SK-N-SH (cell line): ENCODE data around the gene TMEM151A. TPM values are rescaled to one million over a fixed set of nuclear protein-coding genes. Genes with fewer than 3 reads are reported as not detected.
A peak's percentile ranks its signal among the peaks of the same experiment; 100 is the strongest.

Source experiments
- CTCF ChIA-PET: fragments of 300-600, 350-600 bp; formaldehyde crosslinking; extraction: SDS; loops from one replicate; lab custom pipeline; 2021; lab: Yijun Ruan, JAX
- POLR2A ChIA-PET: fragments of 350-600 bp; sonication (Branson Sonifier 250); formaldehyde crosslinking; extraction: SDS; loops from one replicate; lab custom pipeline; 2020; ENCODE audit warnings: antibody characterized with exemption, inconsistent platforms; lab: Yijun Ruan, JAX
- DNase-seq: peaks from one replicate; pipeline ENCODE4 v3.0.0; 2012
- H2AFZ ChIP-seq: fragments of 200-600 bp; sonication (generic); 2 replicates; pipeline ENCODE4 v1.8.1; 2016; ENCODE audit warnings: antibody characterized with exemption, mild to moderate bottlenecking, low read depth
- H3F3A ChIP-seq: fragments of 200-600 bp; sonication (generic); replicated peaks from 2 replicates; pipeline ENCODE3; 2016; ENCODE audit warnings: antibody characterized with exemption, mild to moderate bottlenecking; ENCODE audit not compliant: insufficient read depth
- H3K27ac ChIP-seq, 2 experiments: fragments of 200-500 bp in 1 of 2; fragments of 200-600 bp in 1 of 2; sonication (Bioruptor generic) in 1 of 2; sonication (generic), shearing (Covaris generic) in 1 of 2; 2 replicates each; pipeline versions ENCODE4 v1.5.1 to v1.6.1; 2014 to 2016; ENCODE audit warnings: low read depth in 2 of 2, inconsistent platforms in 1 of 2, low read length in 1 of 2, mild to moderate bottlenecking in 1 of 2, mixed read lengths in 1 of 2
- H3K27me3 ChIP-seq: fragments of 200-600 bp; sonication (generic), shearing (Covaris generic); 2 replicates; pipeline ENCODE4 v1.6.1; 2016; ENCODE audit warnings: mixed run types; ENCODE audit not compliant: insufficient read depth
- H3K36me3 ChIP-seq, 2 experiments: fragments of 200-500 bp in 1 of 2; fragments of 200-600 bp in 1 of 2; sonication (Bioruptor generic) in 1 of 2; sonication (generic) in 1 of 2; replicated peaks in 1 of 2; 2 replicates each; pipeline versions ENCODE3 to v1.5.1; 2014 to 2016; ENCODE audit warnings: low read length in 1 of 2, mild to moderate bottlenecking in 1 of 2; ENCODE audit not compliant: insufficient read depth in 2 of 2, control insufficient read depth in 1 of 2
- H3K4me1 ChIP-seq, 2 experiments: fragments of 200-500 bp in 1 of 2; fragments of 200-600 bp in 1 of 2; sonication (Bioruptor generic) in 1 of 2; sonication (generic), shearing (Covaris generic) in 1 of 2; 2 replicates each; pipeline versions ENCODE4 v1.5.1 to v1.6.1; 2014 to 2016; ENCODE audit warnings: low read depth in 1 of 2, low read length in 1 of 2, mixed run types in 1 of 2; ENCODE audit not compliant: insufficient read depth in 2 of 2, control insufficient read depth in 1 of 2
- H3K4me2 ChIP-seq: fragments of 200-600 bp; sonication (generic), shearing (Covaris generic); 2 replicates; pipeline ENCODE4 v1.6.1; 2017; ENCODE audit warnings: mixed run types
- H3K4me3 ChIP-seq, 2 experiments: fragments of 200-500 bp in 1 of 2; fragments of 200-600 bp in 1 of 2; sonication (Bioruptor generic) in 1 of 2; sonication (generic), shearing (Covaris generic) in 1 of 2; 2 replicates each; pipeline versions ENCODE4 v1.5.1 to v1.8.1; 2014 to 2016; ENCODE audit warnings: low read depth in 2 of 2, inconsistent platforms in 1 of 2, low read length in 1 of 2, mild to moderate bottlenecking in 1 of 2, mixed read lengths in 1 of 2, moderate library complexity in 1 of 2
- H3K79me2 ChIP-seq: fragments of 200-600 bp; sonication (generic); 2 replicates; pipeline ENCODE4 v1.8.1; 2017; ENCODE audit warnings: mild to moderate bottlenecking; ENCODE audit not compliant: insufficient read depth
- H3K9ac ChIP-seq: fragments of 200-600 bp; sonication (generic); 2 replicates; pipeline ENCODE4 v1.6.1; 2017; ENCODE audit warnings: mixed run types
- H3K9me2 ChIP-seq: fragments of 200-600 bp; sonication (generic); 2 replicates; pipeline ENCODE4 v1.6.1; 2017; ENCODE audit warnings: mixed run types
- H3K9me3 ChIP-seq: fragments of 200-600 bp; sonication (generic); 2 replicates; pipeline ENCODE4 v1.6.1; 2017; ENCODE audit warnings: mixed run types, mild to moderate bottlenecking, moderate library complexity
- H4K20me1 ChIP-seq: fragments of 200-600 bp; sonication (generic); 2 replicates; pipeline ENCODE4 v1.6.1; 2017; ENCODE audit warnings: mild to moderate bottlenecking, mixed run types; ENCODE audit not compliant: insufficient read depth
- CHD2 ChIP-seq: fragments of 150-350 bp; IDR thresholded peaks from 2 replicates; pipeline ENCODE4 v1.6.1; 2018; ENCODE audit warnings: low read length; ENCODE audit not compliant: partially characterized antibody
- EP300 ChIP-seq, 2 experiments: IDR thresholded peaks; 2 replicates each; pipeline versions ENCODE4 v1.4.0 to v1.6.1; 2012; ENCODE audit warnings: borderline replicate concordance in 1 of 2, low read depth in 1 of 2, low read length in 1 of 2
- EZH2phosphoT487 ChIP-seq: fragments of 200-600 bp; sonication (generic); IDR thresholded peaks from 2 replicates; pipeline ENCODE4 v1.6.1; 2017; ENCODE audit warnings: low read depth, mixed run types, mild to moderate bottlenecking, antibody characterized with exemption, moderate library complexity, borderline replicate concordance
- FOXJ3 ChIP-seq: sonication (generic); formaldehyde crosslinking; IDR thresholded peaks from 2 replicates; pipeline ENCODE4 v1.5.1; 2020; ENCODE audit warnings: mild to moderate bottlenecking, missing genetic modification reagents
- GATA2 ChIP-seq: sonication (generic); formaldehyde crosslinking; IDR thresholded peaks from 2 replicates; pipeline ENCODE4 v1.5.0; 2020; ENCODE audit warnings: mild to moderate bottlenecking, missing genetic modification reagents
- MAX ChIP-seq: IDR thresholded peaks from 2 replicates; pipeline ENCODE4 v1.4.0; 2012; ENCODE audit warnings: low read depth
- MXI1 ChIP-seq: IDR thresholded peaks from 2 replicates; pipeline ENCODE4 v1.6.1; 2012; ENCODE audit warnings: mild to moderate bottlenecking, low read depth, low read length, improper control_type of control experiment
- NRF1 ChIP-seq: IDR thresholded peaks from 2 replicates; pipeline ENCODE4 v1.6.1; 2012; ENCODE audit warnings: low read depth, mild to moderate bottlenecking, low read length
- POLR2AphosphoS5 ChIP-seq: IDR thresholded peaks from 2 replicates; pipeline ENCODE4 v1.6.1; 2012; ENCODE audit warnings: low read depth, low read length
- RAD21 ChIP-seq: IDR thresholded peaks from 2 replicates; pipeline ENCODE4 v1.6.1; 2012; ENCODE audit warnings: mild to moderate bottlenecking, low read length
- REST ChIP-seq: IDR thresholded peaks from 2 replicates; pipeline ENCODE4 v1.6.1; 2012; ENCODE audit warnings: mild to moderate bottlenecking, low read depth, low read length, moderate library complexity
- RFX5 ChIP-seq: IDR thresholded peaks from 2 replicates; pipeline ENCODE4 v1.6.1; 2012; ENCODE audit warnings: mild to moderate bottlenecking, improper control_type of control experiment, low read length
- RXRA ChIP-seq: IDR thresholded peaks from 2 replicates; pipeline ENCODE4 v1.4.0; 2012; ENCODE audit warnings: low read depth, mild to moderate bottlenecking, borderline replicate concordance
- TAF1 ChIP-seq: IDR thresholded peaks from 2 replicates; pipeline ENCODE4 v1.6.1; 2012; ENCODE audit warnings: low read depth, mild to moderate bottlenecking, low read length, moderate library complexity, borderline replicate concordance
- TCF12 ChIP-seq: IDR thresholded peaks from 2 replicates; pipeline ENCODE4 v1.4.0; 2012
- WGBS: methylation state at CpG from one replicate; pipeline ENCODE4 v1.1.6; 2017; ENCODE audit warnings: low lambda C conversion rate; 5-methylcytosine and 5-hydroxymethylcytosine counted together
- polyA plus RNA-seq, 3 experiments: library from polyadenylated mRNA; depleted of rRNA; stranded (reverse); fragments of >200 nt; gene quantifications; 2 replicates each; pipeline ENCODE4 v1.2.3, GENCODE V29; 2012
- TF ChIP-seq, protein P1 (sequence below): fragments of 150-350 bp; IDR thresholded peaks from 2 replicates; pipeline ENCODE4 v1.6.1; 2016; ENCODE audit warnings: mild to moderate bottlenecking, low read depth, low read length
- TF ChIP-seq, protein P2 (sequence below): IDR thresholded peaks from 2 replicates; pipeline ENCODE4 v1.4.0; 2012; ENCODE audit warnings: low read depth, borderline replicate concordance
- TF ChIP-seq, protein P3 (sequence below): fragments of 200-600 bp; sonication (generic); IDR thresholded peaks from 2 replicates; pipeline ENCODE4 v1.6.1; 2017; ENCODE audit warnings: antibody characterized with exemption, mild to moderate bottlenecking, moderate library complexity
- TF ChIP-seq, protein P4 (sequence below): fragments of 150-350 bp; IDR thresholded peaks from 2 replicates; pipeline ENCODE4 v1.6.1; 2017; ENCODE audit warnings: antibody characterized with exemption, low read length, low read depth, borderline replicate concordance

The TMEM151A gene
- polyA plus RNA-seq, 1 of the 3 experiments (the other 2 are of a cell fraction) = 0.35 TPM

GRCh38 chr11:66311470-66311964 lies 19.8 kb downstream of the TMEM151A start (continued):
- TF ChIP-seq, protein P1, sequence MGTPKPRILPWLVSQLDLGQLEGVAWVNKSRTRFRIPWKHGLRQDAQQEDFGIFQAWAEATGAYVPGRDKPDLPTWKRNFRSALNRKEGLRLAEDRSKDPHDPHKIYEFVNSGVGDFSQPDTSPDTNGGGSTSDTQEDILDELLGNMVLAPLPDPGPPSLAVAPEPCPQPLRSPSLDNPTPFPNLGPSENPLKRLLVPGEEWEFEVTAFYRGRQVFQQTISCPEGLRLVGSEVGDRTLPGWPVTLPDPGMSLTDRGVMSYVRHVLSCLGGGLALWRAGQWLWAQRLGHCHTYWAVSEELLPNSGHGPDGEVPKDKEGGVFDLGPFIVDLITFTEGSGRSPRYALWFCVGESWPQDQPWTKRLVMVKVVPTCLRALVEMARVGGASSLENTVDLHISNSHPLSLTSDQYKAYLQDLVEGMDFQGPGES = no peak
- TF ChIP-seq RXRA (no peak), CHD2 (no peak)
- TF ChIP-seq, protein P2, sequence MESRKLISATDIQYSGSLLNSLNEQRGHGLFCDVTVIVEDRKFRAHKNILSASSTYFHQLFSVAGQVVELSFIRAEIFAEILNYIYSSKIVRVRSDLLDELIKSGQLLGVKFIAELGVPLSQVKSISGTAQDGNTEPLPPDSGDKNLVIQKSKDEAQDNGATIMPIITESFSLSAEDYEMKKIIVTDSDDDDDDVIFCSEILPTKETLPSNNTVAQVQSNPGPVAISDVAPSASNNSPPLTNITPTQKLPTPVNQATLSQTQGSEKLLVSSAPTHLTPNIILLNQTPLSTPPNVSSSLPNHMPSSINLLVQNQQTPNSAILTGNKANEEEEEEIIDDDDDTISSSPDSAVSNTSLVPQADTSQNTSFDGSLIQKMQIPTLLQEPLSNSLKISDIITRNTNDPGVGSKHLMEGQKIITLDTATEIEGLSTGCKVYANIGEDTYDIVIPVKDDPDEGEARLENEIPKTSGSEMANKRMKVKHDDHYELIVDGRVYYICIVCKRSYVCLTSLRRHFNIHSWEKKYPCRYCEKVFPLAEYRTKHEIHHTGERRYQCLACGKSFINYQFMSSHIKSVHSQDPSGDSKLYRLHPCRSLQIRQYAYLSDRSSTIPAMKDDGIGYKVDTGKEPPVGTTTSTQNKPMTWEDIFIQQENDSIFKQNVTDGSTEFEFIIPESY = no peak

- CTCF ChIA-PET = interaction anchor here (0.6 to 12.4 kb wide), 35 partner anchors 10 to 426 kb away, joined by 3 to 280 read pairs (median 4); partner anchors contain the start of genes B4GAT1, BRMS1, CNIH2 and DPP3
- peak; percentile 88 for DNase-seq
- peak overlapping the region; percentile 68 for H3K9ac ChIP-seq
- H3F3A ChIP-seq = peaks cover 15% of the 10 kb centered on the region
- POLR2A ChIA-PET = interaction anchor here (0.6 to 3.1 kb wide), 17 partner anchors 10 to 194 kb away, joined by 3 to 33 read pairs (median 4); partner anchors contain the start of genes B4GAT1, BRMS1, RAB1B and RIN1
- no peaks in the 10 kb centered on the region for H4K20me1 ChIP-seq
- H3K79me2 ChIP-seq = no peaks in the 10 kb centered on the region
- H3K4me1 ChIP-seq = peaks cover 11 to 49% of the 10 kb centered on the region in 2 experiments; a peak in 2 of 4 replicates
- H2AFZ ChIP-seq = peak overlapping the region; percentile 88
- H3K4me2 ChIP-seq = peak overlapping the region; percentile 81
- H3K9me3 ChIP-seq = no peaks in the 10 kb centered on the region
- no peaks in the 10 kb centered on the region for H3K9me2 ChIP-seq
- H3K36me3 ChIP-seq = no peaks in the 10 kb centered on the region
- peak overlapping the region; percentile 94 to 96 for H3K27ac ChIP-seq
- WGBS = 0% methylated on average over 18 of the region's 44 CpGs
- H3K4me3 ChIP-seq = peak overlapping the region; percentile 59 to 70
- no peaks in the 10 kb centered on the region for H3K27me3 ChIP-seq
- TF ChIP-seq MAX (peak; percentile 57; the same call in 1 of the 2 replicates), RAD21 (peak; percentile 97), TCF12 (no peak), EP300 (IDR thresholded peaks at IDR 0.05; ENCODE audit: borderline replicate concordance in 1 of 2, low read depth in 1 of 2, low read length in 1 of 2) (no peak), NRF1 (peak; percentile 26; the same call in 1 of the 2 replicates), TAF1 (no peak), POLR2AphosphoS5 (0 out of 2 replicates have a peak, but pooled peaks have one; percentile 21), CHD2 (no peak), RFX5 (no peak), FOXJ3 (no peak), REST (0 out of 2 replicates have a peak, but pooled peaks have one; percentile 5), MXI1 (peak; percentile 52), EZH2phosphoT487 (no peak), GATA2 (CRISPR knock-in tag) (peak; percentile 37; the same call in 1 of the 2 replicates)
- TF ChIP-seq, protein P3, sequence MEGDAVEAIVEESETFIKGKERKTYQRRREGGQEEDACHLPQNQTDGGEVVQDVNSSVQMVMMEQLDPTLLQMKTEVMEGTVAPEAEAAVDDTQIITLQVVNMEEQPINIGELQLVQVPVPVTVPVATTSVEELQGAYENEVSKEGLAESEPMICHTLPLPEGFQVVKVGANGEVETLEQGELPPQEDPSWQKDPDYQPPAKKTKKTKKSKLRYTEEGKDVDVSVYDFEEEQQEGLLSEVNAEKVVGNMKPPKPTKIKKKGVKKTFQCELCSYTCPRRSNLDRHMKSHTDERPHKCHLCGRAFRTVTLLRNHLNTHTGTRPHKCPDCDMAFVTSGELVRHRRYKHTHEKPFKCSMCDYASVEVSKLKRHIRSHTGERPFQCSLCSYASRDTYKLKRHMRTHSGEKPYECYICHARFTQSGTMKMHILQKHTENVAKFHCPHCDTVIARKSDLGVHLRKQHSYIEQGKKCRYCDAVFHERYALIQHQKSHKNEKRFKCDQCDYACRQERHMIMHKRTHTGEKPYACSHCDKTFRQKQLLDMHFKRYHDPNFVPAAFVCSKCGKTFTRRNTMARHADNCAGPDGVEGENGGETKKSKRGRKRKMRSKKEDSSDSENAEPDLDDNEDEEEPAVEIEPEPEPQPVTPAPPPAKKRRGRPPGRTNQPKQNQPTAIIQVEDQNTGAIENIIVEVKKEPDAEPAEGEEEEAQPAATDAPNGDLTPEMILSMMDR = peak; percentile 98
- TF ChIP-seq, protein P4, sequence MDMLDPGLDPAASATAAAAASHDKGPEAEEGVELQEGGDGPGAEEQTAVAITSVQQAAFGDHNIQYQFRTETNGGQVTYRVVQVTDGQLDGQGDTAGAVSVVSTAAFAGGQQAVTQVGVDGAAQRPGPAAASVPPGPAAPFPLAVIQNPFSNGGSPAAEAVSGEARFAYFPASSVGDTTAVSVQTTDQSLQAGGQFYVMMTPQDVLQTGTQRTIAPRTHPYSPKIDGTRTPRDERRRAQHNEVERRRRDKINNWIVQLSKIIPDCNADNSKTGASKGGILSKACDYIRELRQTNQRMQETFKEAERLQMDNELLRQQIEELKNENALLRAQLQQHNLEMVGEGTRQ = no peak
Measured at GRCh38 chr11:66311965-66312548, 20.4 kb downstream of the TMEM151A start.
